Caco-2 (cell line): ENCODE data around the gene TBRG4. TPM values are rescaled to one million over a fixed set of nuclear protein-coding genes. Genes with fewer than 3 reads are reported as not detected.

Source experiments
- BruUV-seq: library from RNA; stranded (reverse); fragments of 400-500 nt; replicated peaks from 2 replicates; lab custom pipeline; 2021; lab: Mats Ljungman, UMichigan
- CTCF ChIA-PET: fragments of 300-600 bp; sonication (Branson Sonifier 250); formaldehyde crosslinking; loops from one replicate; lab custom pipeline; 2022; ENCODE audit warnings: antibody characterized with exemption; lab: Charles Lee
- POLR2A ChIA-PET: fragments of 300-600 bp; sonication (Branson Sonifier 250); formaldehyde crosslinking; loops from one replicate; lab custom pipeline; 2022; ENCODE audit warnings: antibody characterized with exemption; lab: Charles Lee
- DNase-seq, 2 experiments: peaks; one replicate each; pipeline versions ENCODE4 v3.0.0 to v3.0.0-alpha.2; 2020 to 2022
- H3K27me3 ChIP-seq: replicated peaks from 2 replicates; pipeline ENCODE4 v1.6.0; 2011; ENCODE audit warnings: low read length; ENCODE audit not compliant: control insufficient read depth, insufficient read depth
- H3K36me3 ChIP-seq: 2 replicates; pipeline ENCODE4 v1.5.1; 2011; ENCODE audit warnings: low read length; ENCODE audit not compliant: control insufficient read depth, insufficient read depth
- H3K4me1 ChIP-seq: fragments of 250-450 bp; sonication (Bioruptor Pico); 2 replicates; pipeline ENCODE4 v1.5.1; 2020; ENCODE audit warnings: mild to moderate bottlenecking
- H3K4me3 ChIP-seq: 2 replicates; pipeline ENCODE4 v1.5.1; 2011; ENCODE audit warnings: low read depth, mild to moderate bottlenecking, control low read depth, low read length
- H3K9me3 ChIP-seq: fragments of 250-450 bp; sonication (Bioruptor Pico); 2 replicates; pipeline ENCODE4 v1.5.1; 2020; ENCODE audit warnings: mild to moderate bottlenecking, moderate library complexity
- H3K27ac Mint-ChIP-seq: one replicate; pipeline ENCODE4 v1.8.0; 2022; ENCODE audit warnings: mixed read lengths; ENCODE audit not compliant: unreplicated experiment
- H3K27me3 Mint-ChIP-seq: one replicate; pipeline ENCODE4 v1.8.0; 2022; ENCODE audit warnings: mixed read lengths; ENCODE audit not compliant: insufficient read depth, unreplicated experiment
- H3K36me3 Mint-ChIP-seq: one replicate; pipeline ENCODE4 v1.8.0; 2022; ENCODE audit warnings: mild to moderate bottlenecking, mixed read lengths; ENCODE audit not compliant: insufficient read depth, unreplicated experiment
- H3K4me1 Mint-ChIP-seq: one replicate; pipeline ENCODE4 v1.8.0; 2022; ENCODE audit warnings: low read depth, mixed read lengths; ENCODE audit not compliant: unreplicated experiment
- H3K4me3 Mint-ChIP-seq: one replicate; pipeline ENCODE4 v1.8.0; 2022; ENCODE audit warnings: mild to moderate bottlenecking, moderate library complexity, mixed read lengths; ENCODE audit not compliant: unreplicated experiment
- H3K9me3 Mint-ChIP-seq: one replicate; pipeline ENCODE4 v1.8.0; 2022; ENCODE audit warnings: mixed read lengths; ENCODE audit not compliant: unreplicated experiment
- intact Hi-C: fragments of 100-400 bp; cut with micrococcal nuclease; formaldehyde crosslinking; loops from one replicate; pipeline ENCODE4 v1.10.0; 2022; ENCODE audit not compliant: unreplicated experiment
- total RNA-seq: library from RNA; stranded (reverse); gene quantifications from 2 replicates; pipeline ENCODE4 v1.2.3, GENCODE V29; 2022
- TF ChIP-seq, protein P1 (sequence below), 2 experiments: fragments of 200-600 bp in 1 of 2; IDR thresholded peaks; 1 replicate in 1 of 2; 2 replicates in 1 of 2; pipeline versions ENCODE4 v1.5.1 to v1.8.0; 2011 to 2022; ENCODE audit warnings: antibody characterized with exemption in 1 of 2, control low read depth in 1 of 2, inconsistent platforms in 1 of 2, low read depth in 1 of 2, low read length in 1 of 2, mild to moderate bottlenecking in 1 of 2, moderate library complexity in 1 of 2; ENCODE audit not compliant: insufficient read depth in 1 of 2, severe bottlenecking in 1 of 2, unreplicated experiment in 1 of 2

TBRG4 gene
- total RNA-seq, 1 experiment from 2014 or later = 116 TPM

GRCh38 chr7:45122975-45123860 is 11.7 kb upstream of the TBRG4 start:
- Histone ChIP-seq H3K4me3 (no peak overlapping the region), H3K9me3 (no peaks in the 10 kb centered on the region), H3K4me1 (no peaks in the 10 kb centered on the region), H3K27me3 (no peaks in the 10 kb centered on the region), H3K36me3 (no peaks in the 10 kb centered on the region)
- Mint-ChIP-seq H3K9me3 (no peaks in the 10 kb centered on the region), H3K36me3 (no peaks in the 10 kb centered on the region), H3K27ac (no peak overlapping the region), H3K4me1 (no peaks in the 10 kb centered on the region), H3K4me3 (no peak overlapping the region), H3K27me3 (no peaks in the 10 kb centered on the region)
- intact Hi-C loops = no loop called here
- CTCF ChIA-PET = interaction anchor here (0.7 kb wide), 1 partner anchor 13 kb away, joined by 3 read pairs; no protein-coding TSS in a partner anchor
- TF ChIP-seq, protein P1, sequence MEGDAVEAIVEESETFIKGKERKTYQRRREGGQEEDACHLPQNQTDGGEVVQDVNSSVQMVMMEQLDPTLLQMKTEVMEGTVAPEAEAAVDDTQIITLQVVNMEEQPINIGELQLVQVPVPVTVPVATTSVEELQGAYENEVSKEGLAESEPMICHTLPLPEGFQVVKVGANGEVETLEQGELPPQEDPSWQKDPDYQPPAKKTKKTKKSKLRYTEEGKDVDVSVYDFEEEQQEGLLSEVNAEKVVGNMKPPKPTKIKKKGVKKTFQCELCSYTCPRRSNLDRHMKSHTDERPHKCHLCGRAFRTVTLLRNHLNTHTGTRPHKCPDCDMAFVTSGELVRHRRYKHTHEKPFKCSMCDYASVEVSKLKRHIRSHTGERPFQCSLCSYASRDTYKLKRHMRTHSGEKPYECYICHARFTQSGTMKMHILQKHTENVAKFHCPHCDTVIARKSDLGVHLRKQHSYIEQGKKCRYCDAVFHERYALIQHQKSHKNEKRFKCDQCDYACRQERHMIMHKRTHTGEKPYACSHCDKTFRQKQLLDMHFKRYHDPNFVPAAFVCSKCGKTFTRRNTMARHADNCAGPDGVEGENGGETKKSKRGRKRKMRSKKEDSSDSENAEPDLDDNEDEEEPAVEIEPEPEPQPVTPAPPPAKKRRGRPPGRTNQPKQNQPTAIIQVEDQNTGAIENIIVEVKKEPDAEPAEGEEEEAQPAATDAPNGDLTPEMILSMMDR (IDR thresholded peaks at IDR 0.05; ENCODE audit: insufficient read depth in 1 of 2, low read depth in 1 of 2, low read length in 1 of 2, severe bottlenecking in 1 of 2, unreplicated experiment in 1 of 2) = no peak
- POLR2A ChIA-PET = no interaction called here
- no TSS peak for BruUV-seq
- no peak for DNase-seq

- intact Hi-C loops = no loop called here
- no peaks in the 10 kb centered on the region for H3K27me3 Mint-ChIP-seq
- no peaks in the 10 kb centered on the region for H3K9me3 Mint-ChIP-seq
- POLR2A ChIA-PET = no interaction called here
- Histone ChIP-seq H3K4me1 (no peaks in the 10 kb centered on the region), H3K27me3 (no peaks in the 10 kb centered on the region), H3K4me3 (no peak overlapping the region), H3K36me3 (no peaks in the 10 kb centered on the region), H3K9me3 (no peaks in the 10 kb centered on the region)
- H3K4me1 Mint-ChIP-seq = no peaks in the 10 kb centered on the region
- CTCF ChIA-PET = no interaction called here
- no peak overlapping the region for H3K27ac Mint-ChIP-seq
- H3K36me3 Mint-ChIP-seq = no peaks in the 10 kb centered on the region
- BruUV-seq = no TSS peak
- no peak overlapping the region for H3K4me3 Mint-ChIP-seq
- TF ChIP-seq, protein P1 (IDR thresholded peaks at IDR 0.05; ENCODE audit: insufficient read depth in 1 of 2, low read depth in 1 of 2, low read length in 1 of 2, severe bottlenecking in 1 of 2, unreplicated experiment in 1 of 2) = no peak
- no peak for DNase-seq
Measured at GRCh38 chr7:45119550-45119949, 8.1 kb upstream of the TBRG4 start.

- intact Hi-C loops = no loop called here
- TF ChIP-seq, protein P1 (IDR thresholded peaks at IDR 0.05; ENCODE audit: insufficient read depth in 1 of 2, low read depth in 1 of 2, low read length in 1 of 2, severe bottlenecking in 1 of 2, unreplicated experiment in 1 of 2) = no peak
- Histone ChIP-seq H3K4me1 (no peaks in the 10 kb centered on the region), H3K27me3 (no peaks in the 10 kb centered on the region), H3K36me3 (no peaks in the 10 kb centered on the region), H3K4me3 (no peak overlapping the region), H3K9me3 (no peaks in the 10 kb centered on the region)
- BruUV-seq = no TSS peak
- Mint-ChIP-seq H3K36me3 (no peaks in the 10 kb centered on the region), H3K4me1 (no peaks in the 10 kb centered on the region), H3K9me3 (no peaks in the 10 kb centered on the region), H3K27ac (no peak overlapping the region), H3K27me3 (no peaks in the 10 kb centered on the region), H3K4me3 (no peak overlapping the region)
- ChIA-PET POLR2A (no interaction called here), CTCF (no interaction called here)
- DNase-seq = no peak
Measured at GRCh38 chr7:45118889-45119331, 7.4 kb upstream of the TBRG4 start.
